HG02588 (cell line): ENCODE data around the gene MARS1.

Source experiments
- ATAC-seq: cut with Tn5 transposase; IDR thresholded peaks from one replicate; pipeline ENCODE4 v1.9.1; 2021; ENCODE audit warnings: mild to moderate bottlenecking, moderate library complexity; ENCODE audit not compliant: unreplicated experiment

The MARS1 gene

GRCh38 chr12:57456737-57457490 lies 31.0 kb upstream of the MARS1 start:
- ATAC-seq: no peak

GRCh38 chr12:57458665-57459054 lies 29.2 kb upstream of the MARS1 start:
- ATAC-seq: no peak

GRCh38 chr12:57459055-57459749 lies 28.7 kb upstream of the MARS1 start:
- peak; percentile 48 for ATAC-seq

- ATAC-seq: no peak
Measured at GRCh38 chr12:57459750-57460467, 28.0 kb upstream of the MARS1 start, which contains the start of gene GLI1. Gene GLI1 (plus strand): TSS chr12:57459785. CDS start chr12:57463692, 3,907 bp downstream.

GRCh38 chr12:57460468-57460784 lies 27.4 kb upstream of the MARS1 start:
- no peak for ATAC-seq

GRCh38 chr12:57460841-57461275 lies 27.0 kb upstream of the MARS1 start:
- ATAC-seq: no peak

GRCh38 chr12:57461276-57461916 lies 26.5 kb upstream of the MARS1 start:
- ATAC-seq: no peak

GRCh38 chr12:57461917-57462250 lies 26.0 kb upstream of the MARS1 start:
- no peak for ATAC-seq

GRCh38 chr12:57462251-57462911 lies 25.5 kb upstream of the MARS1 start:
- ATAC-seq: peak; percentile 53

GRCh38 chr12:57462912-57463253 lies 25.0 kb upstream of the MARS1 start:
- no peak for ATAC-seq

- no peak for ATAC-seq
Measured at GRCh38 chr12:57464569-57464968, 23.3 kb upstream of the MARS1 start.

- ATAC-seq: no peak
Measured at GRCh38 chr12:57465030-57465746, 22.7 kb upstream of the MARS1 start.

GRCh38 chr12:57465747-57466505 lies 21.9 kb upstream of the MARS1 start:
- no peak for ATAC-seq

GRCh38 chr12:57467212-57467874 lies 20.5 kb upstream of the MARS1 start:
- no peak for ATAC-seq

GRCh38 chr12:57467915-57468314 lies 20.0 kb upstream of the MARS1 start:
- ATAC-seq: no peak

- ATAC-seq: no peak
Measured at GRCh38 chr12:57469296-57470164, 18.3 kb upstream of the MARS1 start.

- no peak for ATAC-seq
Measured at GRCh38 chr12:57470286-57470969, 17.4 kb upstream of the MARS1 start.
